Fibroblast of skin of left quadriceps (primary cell): Measurements from ENCODE around the gene PCIF1.

ENCODE experiments used
- DNase-seq, 2 experiments: peaks; one replicate each; pipeline ENCODE4 v3.0.0-alpha.2; 2013; ENCODE audit warnings: low read depth in 2 of 2

The PCIF1 gene

DNA sequence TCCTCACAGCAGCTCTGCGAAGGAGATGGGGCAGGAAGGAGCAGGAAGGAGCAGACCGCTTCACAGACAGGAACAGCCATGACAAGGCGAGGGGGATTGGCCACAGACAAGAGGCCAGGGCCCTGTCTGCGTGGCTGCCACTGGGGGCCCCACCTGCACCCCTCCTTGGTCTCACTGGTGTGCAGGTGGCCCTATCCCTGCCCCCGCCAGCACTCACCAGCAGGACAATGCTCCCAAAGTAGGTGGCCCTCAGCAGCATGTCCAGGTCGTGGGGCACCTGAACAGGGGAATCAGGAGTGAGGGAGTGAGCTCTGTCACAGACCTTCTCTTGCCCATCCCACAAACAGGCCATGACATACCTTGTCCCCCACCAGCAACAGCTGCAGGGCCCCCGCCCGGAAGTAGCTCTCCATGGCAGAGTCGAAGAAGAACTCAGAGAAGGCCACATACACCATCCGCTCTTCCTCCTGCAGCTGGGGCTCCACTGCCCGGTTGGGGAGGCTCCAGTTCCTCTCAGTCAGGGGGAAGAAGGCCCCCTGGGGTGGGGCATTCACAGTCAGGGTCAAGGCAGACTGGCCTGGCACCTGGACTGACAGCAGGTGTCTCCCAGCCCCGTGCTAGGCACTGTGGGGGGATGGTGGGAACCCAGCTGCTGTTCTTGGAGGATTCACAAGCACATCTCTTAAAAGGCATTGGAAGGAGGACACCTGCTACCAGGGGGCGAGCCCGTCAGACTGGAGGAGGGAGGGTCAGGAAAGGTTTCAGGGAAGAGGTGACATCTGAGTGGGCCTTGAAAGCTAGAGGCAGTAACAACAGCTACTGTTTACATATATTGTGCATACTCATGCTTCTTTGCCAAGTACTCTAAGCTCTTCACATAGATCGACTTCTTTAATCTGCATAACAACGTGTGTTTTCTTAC, 29.6 kb upstream of the PCIF1 start:
- DNase-seq: no peak

DNA sequence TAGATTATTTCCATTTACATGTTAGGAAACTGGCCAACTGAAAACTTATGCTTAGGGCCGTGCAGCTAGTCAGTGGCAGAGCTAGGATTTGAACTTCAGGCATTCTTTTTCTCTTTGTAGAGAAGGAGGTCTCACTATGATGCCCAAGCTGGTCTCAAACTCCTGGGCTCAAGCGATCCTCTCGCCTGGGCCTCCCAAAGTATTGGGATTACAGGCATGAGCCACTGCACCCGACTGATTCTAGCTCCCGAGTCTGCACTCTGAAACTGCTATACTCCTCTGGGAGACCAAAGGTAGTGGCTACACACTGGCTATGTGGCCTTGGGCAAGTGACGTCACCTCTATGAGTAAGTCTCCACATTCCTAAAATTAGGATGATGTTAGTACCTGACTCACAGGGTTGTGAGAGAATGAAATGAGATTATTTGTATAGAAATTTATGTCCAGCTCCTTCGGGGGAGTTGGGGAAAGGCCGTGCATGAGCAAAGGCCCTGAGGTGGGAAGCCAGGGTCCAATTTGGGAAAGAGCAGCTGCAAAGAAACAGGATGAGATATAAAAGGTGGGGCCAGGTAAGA, 28.9 kb upstream of the PCIF1 start:
- no peak for DNase-seq

DNA sequence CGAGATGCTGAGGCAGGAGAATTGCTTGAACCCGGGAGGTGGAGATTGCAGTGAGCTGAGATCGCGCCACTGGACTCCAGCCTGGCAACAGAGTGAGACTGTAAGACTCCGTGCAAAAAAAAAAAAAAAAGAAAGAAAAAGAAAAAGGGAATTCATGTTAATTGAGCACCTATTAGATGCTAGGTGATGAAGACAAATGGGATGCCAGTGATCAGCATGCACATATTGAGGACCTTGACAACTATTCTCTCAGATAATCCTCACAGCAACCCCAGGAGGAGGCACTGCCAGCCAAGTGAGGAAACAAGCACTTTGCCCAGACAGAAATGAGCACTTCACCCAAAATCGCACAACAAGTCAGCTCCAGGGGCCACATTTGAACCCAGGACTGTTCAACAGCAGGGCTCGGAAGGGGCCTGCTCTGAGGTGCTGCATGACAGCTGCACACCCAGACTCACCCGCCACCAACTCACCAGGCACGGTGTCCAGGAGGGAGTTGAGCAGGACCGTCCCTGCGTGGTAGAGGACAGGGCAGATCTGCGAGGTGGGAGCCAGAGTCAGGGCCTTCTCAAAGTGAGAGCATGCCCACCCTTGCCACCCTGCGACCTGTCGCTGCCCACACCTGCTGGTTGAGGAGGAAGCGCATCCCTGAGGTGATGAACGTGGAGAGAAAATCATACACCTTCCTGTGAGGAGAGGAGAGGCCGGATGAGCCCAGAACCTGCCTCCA, 27.1 kb upstream of the PCIF1 start:
- DNase-seq: no peak

DNA sequence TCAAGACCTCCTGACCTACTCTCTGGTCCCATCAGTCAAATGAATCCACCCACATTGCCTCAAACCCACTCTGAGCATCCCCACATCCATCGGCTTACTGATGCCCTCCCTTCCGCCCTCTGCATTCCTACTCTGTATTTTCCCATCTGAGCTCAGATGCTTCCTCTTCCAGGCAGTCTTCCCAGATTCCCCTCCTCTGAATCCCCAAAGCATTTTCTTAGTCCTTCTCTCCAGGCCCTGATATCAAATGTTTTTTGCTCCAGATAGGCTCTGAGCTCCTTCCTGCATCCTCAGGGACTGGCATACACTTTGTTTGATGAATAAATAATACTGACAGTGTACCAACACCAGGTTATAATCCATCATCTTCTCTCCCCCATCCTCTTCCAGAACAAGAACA, 26.4 kb upstream of the PCIF1 start:
- DNase-seq: no peak

DNA sequence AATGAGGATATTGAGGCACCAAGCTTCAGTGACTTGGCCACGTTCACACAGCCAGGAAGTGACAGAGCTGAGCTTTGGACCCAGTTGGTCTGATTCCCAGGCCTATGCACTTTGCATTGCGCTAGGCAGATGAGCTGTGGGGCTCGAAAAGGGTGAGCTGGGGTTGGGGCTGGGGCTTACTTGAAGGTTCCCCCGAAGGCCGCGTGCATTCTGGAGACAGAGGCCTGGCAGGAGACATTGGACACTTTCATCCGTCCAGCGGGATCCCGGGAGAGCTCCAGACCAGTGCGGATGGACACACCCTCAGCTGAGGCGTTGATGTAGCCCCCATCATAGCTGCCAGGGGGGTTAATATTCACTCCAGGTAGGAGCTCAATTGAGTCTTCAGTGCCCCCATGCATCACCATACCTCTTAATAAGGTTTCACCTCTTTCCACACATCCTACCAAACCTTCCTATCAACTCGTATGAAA, 25.1 kb upstream of the PCIF1 start:
- no peak for DNase-seq

DNA sequence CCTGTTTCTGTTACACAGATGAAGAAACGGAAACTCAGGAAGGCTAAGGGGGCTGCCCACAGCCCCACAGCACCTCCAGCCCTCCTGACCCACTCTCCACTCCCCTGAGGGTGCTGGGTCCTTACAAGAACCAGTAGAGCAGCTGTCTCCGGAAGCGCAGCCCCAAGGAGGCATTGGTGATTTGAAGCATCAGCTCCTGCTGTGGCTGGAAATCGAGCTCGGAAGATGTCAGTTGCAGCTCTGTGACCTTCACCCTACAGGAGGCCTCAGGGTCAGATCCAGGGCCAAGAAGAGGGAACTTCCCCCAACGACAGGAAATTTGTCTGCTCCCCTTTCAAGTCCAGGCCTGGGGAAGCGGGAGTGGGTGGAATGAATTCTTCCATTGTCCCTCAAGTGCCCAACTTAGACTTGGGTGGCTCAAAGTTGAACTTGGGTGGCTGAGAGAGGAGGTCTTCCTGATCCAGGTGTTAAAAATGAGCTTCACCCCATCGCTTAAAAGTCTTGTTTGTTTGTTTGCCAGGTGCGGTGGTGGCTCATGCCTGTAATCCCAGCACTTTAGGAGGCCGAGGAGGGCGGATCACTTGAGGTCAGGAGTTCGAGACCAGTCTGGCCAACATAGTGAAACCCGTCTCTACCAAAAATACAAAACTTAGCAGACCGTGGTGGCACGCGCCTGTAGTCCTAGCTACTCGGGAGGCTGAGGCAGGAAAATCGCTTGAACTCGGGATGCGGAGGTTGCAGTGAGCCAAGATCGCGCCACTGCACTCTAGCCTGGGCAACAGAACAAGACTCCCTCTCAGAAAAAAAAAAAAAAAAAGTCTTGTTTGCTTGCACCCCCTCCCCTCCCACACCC, 24.4 kb upstream of the PCIF1 start:
- DNase-seq: no peak

DNA sequence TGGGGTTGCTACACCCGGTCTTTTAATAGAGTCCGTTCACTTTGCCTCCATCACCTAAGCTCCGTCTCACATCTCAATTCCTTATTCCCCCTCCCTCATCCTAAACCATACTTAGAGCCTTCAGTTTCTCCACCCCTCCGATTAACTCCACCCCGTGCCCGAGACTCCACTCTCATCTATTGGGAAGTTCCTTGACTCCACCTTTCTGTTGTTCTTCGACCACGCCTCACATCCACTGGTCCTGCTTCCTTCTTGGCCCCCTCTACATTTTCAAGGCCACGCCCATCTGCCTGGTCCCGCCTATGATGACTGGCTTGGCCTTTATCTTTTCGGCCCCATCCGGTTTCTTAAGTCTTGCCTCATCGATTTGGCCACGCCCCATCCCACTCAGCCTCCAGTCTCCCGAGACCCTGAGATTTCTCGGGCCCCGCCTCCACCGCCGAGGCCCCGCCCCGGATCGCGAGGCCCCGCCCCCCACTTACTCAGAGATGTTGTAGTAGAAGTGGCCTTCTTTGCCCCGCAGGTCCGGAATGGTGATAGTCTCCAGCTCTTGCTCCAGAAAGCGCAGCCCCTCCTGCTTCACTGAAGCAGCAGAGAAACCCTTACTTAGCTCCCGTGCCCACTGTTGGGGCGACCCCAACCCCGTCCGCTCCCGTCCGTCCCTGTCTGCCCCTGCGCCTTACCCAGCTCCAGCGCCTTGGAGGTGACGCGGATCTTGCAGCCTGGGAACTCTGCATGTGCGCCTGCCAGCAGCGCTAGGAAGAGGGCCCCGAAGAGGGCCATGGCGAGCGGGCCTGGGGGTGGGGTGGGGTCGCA, 23.6 kb upstream of the PCIF1 start:
- peak; percentile 100 for DNase-seq

DNA sequence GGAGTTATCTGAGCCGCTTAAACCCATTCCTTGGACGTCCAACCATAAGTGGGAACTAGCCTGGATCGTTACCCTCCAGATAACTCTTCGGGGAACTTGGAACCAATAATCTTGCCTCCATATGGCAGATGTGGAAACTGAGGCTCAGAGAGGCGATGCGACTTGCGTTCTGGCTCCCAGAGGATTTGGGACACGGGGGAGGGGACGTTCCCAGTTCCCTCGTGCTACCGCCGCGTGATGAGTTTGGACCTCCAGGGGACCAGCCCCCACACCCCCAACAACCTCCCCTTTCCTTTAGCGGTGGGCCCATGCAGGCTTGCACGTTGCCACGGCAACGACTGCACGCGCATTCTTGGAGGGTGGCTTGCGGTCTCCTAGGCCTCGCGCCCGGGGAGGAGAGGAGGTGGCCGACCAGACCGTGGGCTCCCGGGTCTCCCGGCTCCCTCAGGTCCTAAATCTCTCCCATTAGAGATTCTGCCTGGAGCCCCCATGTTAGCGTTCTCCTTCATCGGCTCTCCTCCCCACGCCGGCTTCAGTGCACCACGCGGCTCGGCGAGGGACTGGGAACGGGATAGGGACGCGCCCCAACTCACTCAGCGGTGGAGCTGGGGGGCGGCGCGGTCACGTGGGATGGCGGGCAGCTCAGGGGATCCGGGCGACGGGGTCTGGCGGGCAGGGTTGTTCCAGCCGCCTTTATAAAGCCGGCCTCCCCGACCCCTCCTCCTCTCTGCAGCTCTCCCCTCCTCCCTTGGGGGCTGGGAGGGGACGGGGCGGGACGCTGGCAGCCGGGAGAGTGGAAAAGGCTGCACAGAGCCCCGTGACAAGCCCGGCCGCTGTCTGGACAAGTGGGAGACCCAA, 22.8 kb upstream of the PCIF1 start, which contains the start of gene PLTP:
TSS of gene PLTP (minus strand) at position 670 of the 858 bp plus-strand sequence. CDS start 703 bp downstream, outside the sequence.
- no peak for DNase-seq

DNA sequence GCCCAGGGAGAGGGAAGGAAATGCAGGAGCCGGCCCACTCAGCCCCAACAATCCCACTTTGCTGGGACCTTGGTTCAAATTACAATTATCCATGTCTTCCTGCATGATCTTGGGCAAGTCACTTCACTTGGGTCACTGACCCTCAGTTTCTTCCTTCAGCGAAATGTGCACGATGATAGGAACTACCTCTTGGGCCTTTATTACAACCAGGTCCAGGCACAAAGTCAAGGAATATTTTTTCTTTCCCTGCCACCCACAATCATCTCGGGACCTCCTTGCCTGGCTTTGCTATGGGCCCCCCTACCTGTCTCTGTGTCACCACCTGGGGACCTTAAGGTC, 22.2 kb upstream of the PCIF1 start:
- no peak for DNase-seq

DNA sequence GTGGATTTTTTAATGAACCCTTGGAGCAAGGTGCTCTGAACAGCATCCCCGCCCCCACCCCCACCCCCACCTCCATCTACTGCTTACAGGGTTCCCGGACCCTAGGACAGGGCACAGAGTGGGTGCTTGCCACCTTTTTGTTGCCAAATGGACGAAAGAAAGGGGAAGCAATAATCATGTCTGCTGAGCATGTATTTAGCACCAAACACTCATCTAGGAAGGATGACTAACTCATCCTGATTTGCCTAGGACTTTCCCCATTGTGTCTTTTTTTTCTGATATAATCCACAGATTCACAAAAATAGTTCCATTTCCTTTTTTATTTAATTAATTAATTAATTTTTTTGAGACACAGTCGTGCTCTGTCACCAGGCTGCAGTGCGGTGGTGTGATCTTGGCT, 21.4 kb upstream of the PCIF1 start:
- DNase-seq: no peak

DNA sequence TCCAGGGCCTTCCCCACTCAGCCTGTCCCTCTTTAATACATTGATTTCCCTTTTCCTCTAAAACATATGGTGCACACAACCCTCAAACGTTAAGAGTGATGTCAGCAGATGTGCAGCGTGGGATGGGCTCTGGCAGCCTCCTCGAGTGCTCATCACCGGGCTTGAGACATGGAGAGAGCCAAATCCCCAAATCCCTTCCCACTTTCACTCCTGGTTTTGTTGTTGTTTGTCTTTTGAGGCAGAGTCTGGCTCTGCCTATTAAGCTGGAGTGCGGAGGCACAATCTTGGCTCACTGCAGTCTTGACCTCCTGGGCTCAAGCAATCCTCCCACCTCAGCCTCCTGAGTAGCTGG, 16.7 kb upstream of the PCIF1 start:
- no peak for DNase-seq

DNA sequence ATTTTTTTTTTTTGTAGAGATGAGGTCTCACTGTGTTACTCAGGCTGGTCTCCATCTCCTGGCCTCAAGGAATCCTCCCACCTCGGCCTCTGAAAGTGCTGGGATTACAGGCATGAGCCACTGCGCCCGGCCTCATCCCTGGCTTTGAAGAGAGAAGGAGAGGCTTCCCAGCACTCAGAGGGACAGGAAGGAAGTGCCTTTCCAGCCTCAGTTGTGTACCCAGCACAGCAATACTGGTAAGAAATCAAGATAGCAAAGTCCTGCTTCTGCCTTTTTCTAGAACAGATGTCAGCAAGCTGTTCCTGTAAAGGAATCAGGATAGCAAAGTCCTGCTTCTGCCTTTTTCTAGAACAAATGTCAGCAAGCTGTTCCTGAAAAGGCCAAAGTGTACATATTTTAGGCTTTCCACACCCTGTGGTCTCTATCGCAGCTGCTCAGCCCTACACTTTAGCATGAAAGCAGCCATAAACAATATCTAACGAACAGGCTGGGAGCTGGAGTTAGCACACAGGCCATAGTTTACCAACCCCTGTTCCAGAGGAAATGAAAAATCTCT, 16.2 kb upstream of the PCIF1 start:
- DNase-seq: no peak

DNA sequence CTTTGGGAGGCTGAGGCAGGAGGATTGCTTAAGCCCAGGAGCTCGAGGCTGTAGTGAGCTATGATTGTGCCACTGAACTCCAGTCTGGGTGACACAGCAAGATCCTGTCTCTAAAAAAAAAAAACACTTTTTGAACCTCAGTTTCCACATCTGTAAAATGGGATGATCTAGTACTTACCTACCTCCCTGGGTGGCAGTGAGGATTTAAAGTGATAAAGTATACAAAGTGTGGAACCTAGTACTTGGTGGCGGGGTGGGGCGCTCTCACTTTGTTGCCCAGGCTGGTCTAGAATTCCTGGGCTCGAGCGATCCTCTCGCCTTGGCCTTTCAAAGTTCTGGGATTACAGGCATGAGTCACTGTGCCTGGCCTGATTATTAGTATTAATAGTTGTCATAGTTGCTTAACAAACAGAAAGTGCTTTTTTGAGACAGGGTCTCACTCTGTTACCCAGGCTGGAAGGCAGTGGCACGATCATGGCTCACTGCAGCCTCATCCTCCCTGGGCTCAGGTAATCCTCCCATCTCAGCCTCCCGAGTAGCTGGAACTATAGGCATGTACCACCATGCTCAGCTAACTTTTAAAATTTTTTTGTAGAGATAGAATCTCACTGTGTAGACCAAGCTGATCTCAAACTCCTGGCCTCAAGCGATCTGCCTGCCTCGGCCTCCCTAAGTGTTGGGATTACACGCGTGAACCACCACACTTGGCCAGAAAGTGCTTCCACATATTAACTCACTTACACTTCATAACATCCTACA, 15.5 kb upstream of the PCIF1 start:
- DNase-seq: no peak

DNA sequence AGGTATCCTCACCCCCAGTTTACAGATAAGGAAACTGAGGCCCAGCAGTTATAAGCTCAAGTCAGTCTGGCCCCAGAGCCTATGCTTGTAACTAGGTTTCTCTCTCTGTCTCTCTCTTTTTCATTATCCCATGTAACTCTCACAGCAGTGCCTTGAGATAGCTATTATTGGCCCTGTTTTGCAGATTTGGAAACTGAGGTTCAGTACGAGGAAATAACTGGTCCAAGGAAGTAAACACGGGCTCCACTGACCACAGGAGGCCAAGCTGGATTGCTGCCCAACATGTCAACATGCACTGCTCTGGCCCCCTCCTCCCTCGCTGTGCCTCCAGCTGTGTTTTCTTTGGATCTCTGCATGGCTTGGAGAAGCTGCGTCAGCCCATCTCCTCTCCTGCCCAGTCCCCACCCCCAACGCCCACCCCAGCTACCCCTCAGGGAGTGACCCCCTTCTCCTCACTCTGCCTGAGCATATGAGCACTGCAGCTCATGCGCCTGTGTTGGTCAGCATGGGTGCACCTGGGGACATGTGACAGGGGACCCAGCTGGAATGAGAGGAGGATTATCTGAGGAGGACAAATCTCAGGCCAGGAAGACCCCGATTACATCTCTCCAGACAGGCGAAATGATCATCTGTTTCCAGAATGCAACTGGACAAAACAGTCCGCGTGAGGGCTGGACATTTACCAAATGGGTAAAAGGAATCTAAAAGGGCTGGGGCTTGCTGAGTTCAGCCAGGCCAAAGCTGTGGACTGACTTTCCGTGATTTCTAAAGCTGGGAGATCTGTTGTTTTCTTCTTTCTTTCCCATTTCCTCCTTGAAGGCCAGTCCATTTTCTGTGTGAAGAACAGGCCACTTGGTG, 14.7 kb upstream of the PCIF1 start:
- no peak for DNase-seq

DNA sequence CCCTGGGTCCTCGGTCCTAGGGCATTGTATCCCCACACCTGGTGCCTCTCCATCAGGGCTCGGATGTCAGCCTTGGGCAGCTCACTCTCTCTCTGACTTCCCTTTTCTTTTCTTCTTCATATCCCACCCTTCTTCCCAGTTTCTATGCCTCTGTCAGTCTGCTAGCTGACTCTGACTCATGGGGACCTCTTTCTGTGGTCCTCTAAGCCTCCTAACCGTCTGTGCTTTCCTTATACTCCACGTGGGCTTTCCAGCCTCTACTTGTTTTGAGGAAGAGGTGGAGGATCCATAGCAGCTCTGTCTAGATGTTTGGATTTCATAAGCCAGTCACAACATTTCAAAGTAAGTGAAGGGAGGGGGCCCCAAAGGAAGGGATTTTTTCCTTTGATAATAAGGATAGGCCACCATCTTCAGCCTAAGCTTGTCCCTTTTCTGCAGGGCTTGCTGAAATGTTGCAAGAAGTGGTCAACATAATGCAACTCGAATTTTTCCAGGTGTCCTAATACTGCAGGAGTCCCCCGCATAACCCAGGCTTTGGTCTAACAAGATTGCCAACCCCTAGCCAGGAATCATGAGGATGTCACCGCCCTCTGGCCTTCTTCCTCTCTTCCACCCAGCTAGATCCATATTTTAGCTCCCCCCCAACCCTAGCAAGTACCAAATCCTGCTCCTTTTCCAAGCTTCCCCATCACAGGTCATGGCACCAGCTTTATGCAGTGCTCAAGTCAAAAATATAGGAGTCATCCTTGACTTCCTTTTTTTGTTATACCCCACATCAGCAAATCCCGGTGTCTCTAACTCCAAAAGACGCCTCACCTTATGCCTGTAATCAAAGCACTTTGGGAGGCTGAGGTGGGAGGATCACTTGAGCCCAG, 13.8 kb upstream of the PCIF1 start:
- DNase-seq: no peak

DNA sequence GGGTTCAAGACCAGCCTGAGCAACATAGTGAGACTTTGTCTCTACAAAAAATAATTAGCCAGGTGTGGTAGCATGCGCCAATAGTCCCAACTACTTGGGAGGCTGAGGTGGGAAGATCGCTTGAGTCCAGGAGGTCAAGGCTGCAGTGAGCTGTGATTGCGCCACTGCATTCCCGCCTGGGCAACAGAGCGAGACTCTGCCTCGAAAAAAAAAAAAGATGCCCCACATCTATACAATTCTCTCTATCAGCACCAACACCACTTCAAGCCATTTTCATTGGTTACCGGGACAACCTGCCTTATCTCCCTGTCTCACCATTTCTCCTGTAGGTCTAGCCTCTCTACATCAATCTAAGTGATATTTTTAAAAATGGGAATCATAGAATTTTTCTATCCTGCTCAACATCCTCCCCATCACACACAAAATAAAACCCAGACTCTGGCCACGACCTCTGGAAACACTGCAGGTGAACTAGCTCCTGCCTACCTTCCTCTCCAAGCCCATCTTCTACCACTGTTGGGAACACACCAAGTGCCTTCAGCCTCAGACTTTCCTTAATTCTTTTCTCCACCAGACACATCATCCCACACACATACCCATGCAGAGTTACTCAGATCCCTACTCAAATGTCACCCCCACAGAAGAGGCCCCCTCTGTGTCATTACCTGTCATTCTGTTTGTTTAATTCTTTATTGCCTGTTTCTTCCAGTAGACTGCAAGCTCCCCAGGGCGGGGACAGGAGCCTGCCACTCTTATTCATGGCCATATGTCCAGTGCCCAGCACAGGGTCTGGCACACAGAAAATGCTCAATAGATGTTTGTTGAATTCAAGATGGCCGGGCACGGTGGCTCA, 12.9 kb upstream of the PCIF1 start:
- DNase-seq: no peak
